Esophagus muscularis mucosa (tissue), 4 donors: ENCODE measurements around the gene PLPP7.

ENCODE experiments used
- CTCF ChIP-seq, 3 experiments: fragments of 200-600 bp in 2 of 3; fragments of 450-650 bp in 1 of 3; sonication (generic) in 2 of 3; IDR thresholded peaks; one replicate each; pipeline ENCODE4 v1.5.1; 2017 to 2019; ENCODE audit warnings: antibody characterized with exemption in 3 of 3, mild to moderate bottlenecking in 2 of 3, moderate library complexity in 1 of 3
- EP300 ChIP-seq: sonication (generic); formaldehyde crosslinking; IDR thresholded peaks from one replicate; pipeline ENCODE4 v1.6.1; 2017; ENCODE audit warnings: antibody characterized with exemption
- POLR2A ChIP-seq: fragments of 450-650 bp; IDR thresholded peaks from one replicate; pipeline ENCODE4 v1.6.1; 2017; ENCODE audit warnings: antibody characterized with exemption, moderate library complexity, mild to moderate bottlenecking, low read depth
- POLR2AphosphoS5 ChIP-seq, 2 donors: sonication (generic); formaldehyde crosslinking; IDR thresholded peaks; one replicate each; pipeline ENCODE4 v1.6.1; 2017; ENCODE audit warnings: antibody characterized with exemption in 2 of 2

DNA sequence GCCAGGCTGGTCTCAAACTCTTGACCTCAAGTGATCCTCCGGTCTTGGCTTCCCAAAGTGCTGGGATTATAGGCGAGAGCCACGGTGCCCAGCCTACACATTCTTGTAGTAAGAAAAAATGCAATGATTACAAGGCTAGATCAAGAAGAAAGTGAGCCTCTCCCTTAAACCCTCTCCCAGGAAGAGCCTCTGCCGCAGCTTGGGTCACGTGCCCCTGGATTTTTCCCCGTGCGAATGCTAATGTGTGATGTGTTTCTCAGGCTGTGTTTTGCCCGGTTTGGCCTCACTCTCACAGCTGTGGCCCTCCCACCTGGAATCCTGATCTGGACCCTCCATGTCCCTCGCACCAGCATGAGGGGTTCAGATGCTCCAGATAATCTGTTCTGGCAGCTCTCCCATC is 6.9 kb downstream of the PLPP7 start:
- no peak for TF ChIP-seq EP300
- TF ChIP-seq CTCF (IDR thresholded peaks at IDR 0.05): no peak
- no peak for TF ChIP-seq POLR2AphosphoS5 (IDR thresholded peaks at IDR 0.05)
- no peak for TF ChIP-seq POLR2A
